Amniotic stem cell (primary cell): ENCODE results near the gene TFAP2B.

ENCODE experiments used
- DNase-seq: peaks from one replicate; lab custom pipeline; 2025; lab: John Stamatoyannopoulos, UW

TFAP2B gene

DNA sequence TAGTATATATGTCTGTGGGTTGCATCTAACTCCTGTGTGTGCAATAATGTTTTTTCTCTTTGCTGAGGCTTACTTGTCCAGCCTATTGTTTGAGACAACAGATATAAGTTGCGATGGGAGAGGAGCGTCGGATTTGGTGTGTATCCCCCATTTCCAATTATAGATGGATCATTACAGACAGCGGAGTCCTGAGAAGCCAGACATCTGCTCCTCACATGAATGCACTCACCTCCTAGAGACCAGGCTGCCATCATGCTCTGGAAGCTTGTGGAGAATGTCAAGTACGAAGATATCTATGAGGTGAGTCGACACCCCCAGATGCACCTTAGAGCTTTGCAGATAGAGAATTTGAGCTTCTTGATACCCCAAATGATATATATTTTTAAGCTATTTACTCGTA, at the start of gene TFAP2B:
Gene TFAP2B, plus strand, starts transcription at position 199 of the 400 bp plus-strand sequence. Its CDS starts 21 bp downstream, at position 220.
- no peak for DNase-seq

GRCh38 chr6:50778696-50779095, 40.0 kb upstream of the TFAP2B start:
- DNase-seq = no peak

- no peak for DNase-seq
Observed at GRCh38 chr6:50780382-50780781, 38.3 kb upstream of the TFAP2B start.

- DNase-seq = no peak
Observed at GRCh38 chr6:50785921-50786320, 32.8 kb upstream of the TFAP2B start.

GRCh38 chr6:50791900-50792508, 26.7 kb upstream of the TFAP2B start:
- DNase-seq = no peak

DNA sequence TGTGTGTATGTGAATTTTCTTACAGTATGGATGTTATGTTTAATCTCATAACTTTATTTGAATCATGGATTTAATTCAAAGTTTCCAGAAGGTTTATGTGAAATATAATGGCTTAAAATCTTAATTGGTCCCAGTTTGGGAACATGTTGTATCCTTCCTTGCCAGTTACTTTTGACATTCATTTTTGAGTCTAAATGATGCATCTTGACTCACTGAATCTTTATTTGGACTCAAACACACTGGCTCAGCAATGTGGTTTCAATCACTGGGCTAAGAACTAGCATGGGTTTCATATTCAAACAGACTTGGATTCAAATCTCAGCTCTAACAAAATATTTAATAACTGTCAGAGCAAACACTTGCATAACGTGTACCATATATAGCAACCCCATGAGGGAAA, 25.9 kb upstream of the TFAP2B start:
- DNase-seq = no peak

DNA sequence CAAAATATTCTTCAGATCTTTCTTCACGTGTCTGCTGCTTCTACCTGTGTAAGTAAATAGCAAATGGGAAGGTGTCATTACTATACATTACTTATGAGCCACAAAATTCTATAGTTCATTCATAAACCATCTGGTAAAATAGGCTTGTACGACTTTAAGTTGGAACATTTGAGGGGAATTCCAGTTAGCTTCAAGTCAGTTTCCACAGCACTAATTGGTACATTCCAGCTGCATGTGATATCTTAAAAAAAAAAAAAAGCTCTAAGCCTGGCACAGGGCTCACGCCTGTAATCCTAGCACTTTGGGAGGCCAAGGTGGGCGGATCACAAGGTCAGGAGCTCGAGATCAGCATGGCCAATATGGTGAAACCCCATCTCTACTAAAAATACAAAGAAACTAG, 23.1 kb upstream of the TFAP2B start:
- no peak for DNase-seq

DNA sequence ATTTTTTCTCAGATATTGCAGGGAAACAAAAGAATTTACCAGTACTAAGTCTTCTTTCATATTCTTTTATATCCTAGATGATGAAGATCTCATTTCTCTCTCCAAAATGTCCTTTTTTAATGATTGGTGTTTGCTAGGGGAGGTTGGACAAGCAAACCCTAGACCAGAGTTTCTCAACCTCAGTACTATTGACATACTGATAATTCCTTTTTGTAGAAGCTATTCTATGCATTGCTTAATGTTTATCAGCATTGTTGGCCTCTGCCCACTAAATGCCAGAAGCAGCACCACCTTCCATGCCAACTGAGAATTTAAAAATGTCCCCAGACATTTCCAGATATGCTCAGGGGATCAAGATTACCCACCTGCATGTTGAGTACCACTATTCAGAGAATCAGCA, 14.4 kb upstream of the TFAP2B start:
- no peak for DNase-seq

- no peak for DNase-seq
Observed at GRCh38 chr6:50807035-50807434, 11.6 kb upstream of the TFAP2B start.

- DNase-seq = no peak
Observed at GRCh38 chr6:50815436-50816114, 3.1 kb upstream of the TFAP2B start.

GRCh38 chr6:50816115-50816675, 2.5 kb upstream of the TFAP2B start:
- DNase-seq = peak; percentile 69

GRCh38 chr6:50816947-50817645, 1.6 kb upstream of the TFAP2B start:
- DNase-seq = no peak

DNA sequence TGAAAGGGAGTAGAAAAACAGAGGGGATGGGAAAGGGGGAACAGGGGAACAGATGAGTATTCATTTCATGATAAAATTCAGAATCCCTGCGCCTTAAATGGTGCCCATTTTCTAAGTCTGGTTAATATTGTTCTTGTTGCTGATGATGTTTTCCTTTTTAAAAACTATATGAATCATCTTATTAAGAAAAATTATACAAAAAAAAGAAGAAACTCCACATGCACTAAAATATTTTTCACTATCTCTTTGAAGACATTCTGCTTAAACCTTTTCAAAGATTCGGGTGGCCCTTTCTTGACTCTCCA, 1.1 kb upstream of the TFAP2B start:
- DNase-seq = no peak

DNA sequence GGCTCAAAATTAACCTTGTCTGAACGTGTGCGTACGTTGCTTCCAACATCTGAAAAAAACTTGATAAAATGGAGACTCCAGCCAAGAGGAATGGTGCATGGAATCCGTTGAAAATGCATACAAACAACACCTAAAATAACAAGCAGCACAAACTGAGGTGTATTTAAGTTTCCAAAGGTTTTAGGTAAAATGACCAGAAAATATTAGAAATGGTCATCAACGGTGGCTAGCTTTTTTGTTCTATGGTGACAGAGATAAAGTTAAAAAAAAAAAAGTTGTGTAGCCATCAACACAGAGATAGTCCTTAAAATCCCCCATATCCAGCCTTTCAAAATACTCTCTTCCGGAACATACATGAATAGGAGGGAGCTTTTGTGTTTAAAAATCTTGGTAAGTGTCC, 651 bp upstream of the TFAP2B start:
- DNase-seq = no peak

DNA sequence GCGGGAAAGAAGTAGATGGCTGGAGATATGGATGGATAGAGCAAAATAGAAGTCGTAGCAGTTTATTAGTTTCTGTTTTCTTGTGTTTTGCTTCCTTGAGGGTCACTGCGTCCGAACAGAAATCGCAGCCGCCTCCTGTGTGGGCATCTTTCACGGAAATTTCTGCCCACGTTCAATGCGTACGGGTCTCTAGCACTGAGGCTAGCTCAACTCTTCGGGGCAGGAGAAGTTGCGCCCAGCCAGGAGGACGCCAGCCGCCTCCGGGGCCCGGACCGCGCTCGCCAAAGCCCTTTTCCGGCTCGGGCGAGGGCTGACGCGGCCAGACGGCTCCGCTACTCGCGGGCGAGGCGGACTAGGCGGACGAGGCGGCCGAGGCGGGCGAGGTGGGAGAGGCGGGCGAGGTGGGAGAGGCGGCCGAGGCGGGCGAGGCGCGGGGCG, 814 bp downstream of the TFAP2B start:
- no peak for DNase-seq

DNA sequence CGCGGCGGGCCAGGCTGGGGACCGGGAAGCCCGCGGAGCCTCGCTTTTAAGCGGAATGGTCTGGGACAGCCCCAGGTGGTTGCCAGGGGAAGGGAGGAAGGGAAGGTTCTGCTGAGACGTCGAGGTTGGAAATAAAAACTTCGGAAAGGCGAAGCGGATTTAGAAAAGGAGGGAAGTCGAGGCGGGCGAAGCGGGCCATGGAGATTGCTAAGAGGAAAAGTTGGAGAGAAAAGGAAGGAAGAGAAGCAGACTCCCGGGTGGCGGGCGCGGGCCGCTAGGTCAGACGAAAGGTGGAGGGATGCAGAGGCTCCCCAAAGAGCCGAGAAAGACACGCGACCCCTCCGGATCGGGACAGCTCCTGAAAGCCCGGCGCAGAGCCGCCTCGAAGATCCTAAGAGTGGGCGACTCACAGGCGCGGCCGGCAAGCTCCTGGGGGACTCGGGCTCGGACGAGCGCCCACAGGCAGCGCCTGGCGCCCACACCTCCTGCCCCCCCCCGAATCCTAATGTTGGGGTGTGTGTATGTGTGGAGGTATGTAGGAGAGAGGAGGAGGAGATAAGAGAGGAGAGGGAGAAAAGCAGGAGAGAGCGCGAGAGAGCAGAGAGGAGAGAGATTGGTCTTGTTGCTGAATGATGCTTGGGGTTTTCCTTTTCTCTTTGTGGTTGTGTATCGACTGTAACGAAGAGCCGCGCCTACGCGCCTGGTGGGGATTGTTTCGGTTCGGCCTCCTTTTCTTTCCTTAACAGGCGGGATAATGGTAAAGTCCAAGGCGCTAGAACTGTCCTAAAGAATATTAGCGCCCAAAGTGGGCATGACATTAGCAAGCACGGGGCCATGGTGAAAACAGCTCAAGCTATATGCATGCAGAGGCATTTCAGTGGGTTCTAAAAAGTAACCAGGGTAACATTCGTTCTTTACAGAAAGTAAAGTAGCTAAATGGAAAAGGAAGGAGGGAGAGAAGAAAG, 1.5 kb downstream of the TFAP2B start:
- no peak for DNase-seq

DNA sequence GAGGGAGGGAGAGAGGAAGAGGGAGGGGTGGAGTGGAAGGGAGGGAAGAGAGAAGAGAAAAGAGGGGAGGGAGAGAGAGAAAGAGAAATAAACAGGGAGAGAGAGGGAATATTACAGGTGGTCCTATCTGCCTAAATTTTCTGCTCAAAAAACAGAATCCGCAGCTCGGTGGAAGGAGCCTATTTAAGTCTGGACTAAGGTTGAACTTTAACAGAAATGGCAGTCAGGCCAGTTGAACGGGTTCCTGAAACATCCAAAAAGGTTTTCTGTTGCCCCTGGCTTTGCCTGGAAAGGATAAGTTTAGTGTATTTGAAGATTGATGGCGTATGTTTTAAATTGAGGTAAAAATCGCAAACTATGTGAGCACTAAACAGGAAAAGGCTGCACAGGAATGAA, 2.2 kb downstream of the TFAP2B start:
- no peak for DNase-seq

DNA sequence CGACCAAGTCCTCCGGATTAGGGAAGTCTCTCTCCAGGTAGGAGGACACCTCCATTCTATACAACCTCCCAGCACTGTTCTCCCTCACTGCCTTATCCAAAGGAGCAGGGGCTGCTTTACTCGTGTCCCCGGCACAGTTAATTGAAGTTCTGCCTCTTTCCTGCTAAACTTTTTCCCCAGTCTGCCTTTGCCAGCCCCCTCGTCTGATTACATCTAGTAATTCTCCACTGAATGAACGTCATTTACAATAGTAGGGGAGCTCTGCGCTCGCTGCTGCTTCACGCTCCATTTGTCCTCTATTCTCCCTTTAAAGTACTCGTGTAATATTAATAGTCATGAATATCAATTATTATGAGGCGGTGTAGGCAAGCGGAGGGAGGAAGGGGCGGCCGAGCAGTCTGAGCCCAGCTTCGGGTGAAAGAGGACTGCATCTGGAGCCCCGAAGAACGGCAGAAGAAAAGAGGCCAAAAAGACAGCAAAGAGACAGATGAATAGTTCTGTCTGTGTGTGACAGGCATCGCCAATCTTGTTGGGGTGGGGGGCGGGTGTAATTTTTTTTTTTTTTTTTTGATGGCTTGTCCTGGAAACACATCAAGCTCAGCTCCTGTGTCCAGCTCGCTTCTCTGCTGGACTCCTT, 2.9 kb downstream of the TFAP2B start:
- no peak for DNase-seq

- DNase-seq = no peak
Observed at GRCh38 chr6:50822078-50822476, 3.4 kb downstream of the TFAP2B start.

GRCh38 chr6:50823094-50823920, 4.6 kb downstream of the TFAP2B start:
- no peak for DNase-seq

DNA sequence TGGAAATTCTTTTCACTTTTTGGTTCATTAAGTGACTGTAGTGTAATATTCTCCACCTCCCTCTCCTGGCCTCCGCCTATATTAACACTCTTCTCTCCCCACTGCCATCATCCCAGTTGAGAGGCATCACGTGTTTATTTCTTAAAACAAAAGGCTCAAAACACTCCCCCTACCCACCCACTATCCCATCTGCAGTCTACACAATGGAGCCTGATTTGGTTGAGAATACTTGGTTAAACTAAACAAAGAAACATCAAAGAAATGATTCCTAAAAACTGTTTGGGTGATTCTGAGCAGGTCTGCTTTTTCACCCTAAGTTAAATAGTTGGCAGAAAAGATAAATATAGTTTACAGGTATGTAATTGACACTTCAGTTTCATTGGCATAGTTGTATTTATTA, 5.9 kb downstream of the TFAP2B start:
- no peak for DNase-seq
